Subcutaneous adipose tissue (tissue), 4 donors: ENCODE results near the gene ZNF358. TPM values are rescaled to one million over a fixed set of nuclear protein-coding genes. Genes with fewer than 3 reads are reported as not detected.

Experiments used
- small RNA-seq: library from RNA; depleted of rRNA; stranded (forward); fragments of <200 nt; gene quantifications from one replicate; pipeline ENCODE3, GENCODE V24; 2016
- total RNA-seq, 4 donors: library from RNA; depleted of rRNA; stranded (reverse); fragments of >200 nt; gene quantifications; one replicate each; pipeline ENCODE4 v1.1.0, GENCODE V29; 2016
- TF ChIP-seq, protein P1 (sequence below): fragments of 450-650 bp; IDR thresholded peaks from one replicate; pipeline ENCODE4 v1.5.1; 2016; ENCODE audit warnings: low read depth, mild to moderate bottlenecking, control low read depth, antibody characterized with exemption, moderate library complexity

Gene ZNF358
- total RNA-seq, 4 donors from 2014 or later = 39.8 to 88.7 (median 46.7) TPM

GRCh38 chr19:7558667-7559066 lies 42.8 kb downstream of the ZNF358 start:
- TF ChIP-seq, protein P1, sequence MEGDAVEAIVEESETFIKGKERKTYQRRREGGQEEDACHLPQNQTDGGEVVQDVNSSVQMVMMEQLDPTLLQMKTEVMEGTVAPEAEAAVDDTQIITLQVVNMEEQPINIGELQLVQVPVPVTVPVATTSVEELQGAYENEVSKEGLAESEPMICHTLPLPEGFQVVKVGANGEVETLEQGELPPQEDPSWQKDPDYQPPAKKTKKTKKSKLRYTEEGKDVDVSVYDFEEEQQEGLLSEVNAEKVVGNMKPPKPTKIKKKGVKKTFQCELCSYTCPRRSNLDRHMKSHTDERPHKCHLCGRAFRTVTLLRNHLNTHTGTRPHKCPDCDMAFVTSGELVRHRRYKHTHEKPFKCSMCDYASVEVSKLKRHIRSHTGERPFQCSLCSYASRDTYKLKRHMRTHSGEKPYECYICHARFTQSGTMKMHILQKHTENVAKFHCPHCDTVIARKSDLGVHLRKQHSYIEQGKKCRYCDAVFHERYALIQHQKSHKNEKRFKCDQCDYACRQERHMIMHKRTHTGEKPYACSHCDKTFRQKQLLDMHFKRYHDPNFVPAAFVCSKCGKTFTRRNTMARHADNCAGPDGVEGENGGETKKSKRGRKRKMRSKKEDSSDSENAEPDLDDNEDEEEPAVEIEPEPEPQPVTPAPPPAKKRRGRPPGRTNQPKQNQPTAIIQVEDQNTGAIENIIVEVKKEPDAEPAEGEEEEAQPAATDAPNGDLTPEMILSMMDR = no peak

DNA sequence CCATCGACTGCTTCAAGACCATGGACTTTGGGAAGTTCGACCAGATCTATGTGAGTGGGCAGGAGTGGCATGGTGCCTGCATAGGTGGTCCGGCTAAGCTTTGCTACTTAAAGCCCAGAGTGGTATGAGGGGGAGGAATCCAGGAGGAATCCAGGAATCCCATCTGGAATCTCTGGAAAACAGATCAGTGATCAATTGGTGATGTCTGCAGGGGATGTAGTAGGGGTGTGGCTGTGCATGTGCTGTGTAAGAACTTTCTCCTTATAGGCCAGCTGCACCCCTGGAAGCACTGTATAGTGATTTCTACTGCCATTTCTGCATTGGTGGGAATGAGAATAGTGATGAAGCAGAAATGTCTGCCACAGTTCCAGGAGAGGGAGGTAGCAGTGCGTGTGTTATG lies 43.2 kb downstream of the ZNF358 start:
- TF ChIP-seq, protein P1 = no peak

DNA sequence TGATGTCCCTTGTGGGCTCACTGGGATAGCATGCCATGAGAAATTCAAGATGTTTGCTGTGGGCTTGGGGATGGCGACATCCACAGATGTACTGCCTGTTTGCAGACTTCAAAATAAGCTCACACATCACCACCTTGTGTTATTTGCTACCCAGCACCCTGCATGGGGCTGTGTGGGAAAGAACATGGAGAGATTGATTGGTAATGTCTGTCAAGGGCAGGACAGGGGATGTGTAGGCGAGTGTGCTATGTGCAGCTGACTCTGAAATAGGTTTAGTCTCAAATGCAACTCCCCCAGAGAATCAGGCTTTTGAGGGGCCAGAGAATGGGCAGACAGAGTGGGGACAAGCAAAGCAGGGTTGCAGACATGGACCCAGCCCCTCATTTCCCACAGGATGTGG lies 44.4 kb downstream of the ZNF358 start:
- TF ChIP-seq, protein P1 = no peak

DNA sequence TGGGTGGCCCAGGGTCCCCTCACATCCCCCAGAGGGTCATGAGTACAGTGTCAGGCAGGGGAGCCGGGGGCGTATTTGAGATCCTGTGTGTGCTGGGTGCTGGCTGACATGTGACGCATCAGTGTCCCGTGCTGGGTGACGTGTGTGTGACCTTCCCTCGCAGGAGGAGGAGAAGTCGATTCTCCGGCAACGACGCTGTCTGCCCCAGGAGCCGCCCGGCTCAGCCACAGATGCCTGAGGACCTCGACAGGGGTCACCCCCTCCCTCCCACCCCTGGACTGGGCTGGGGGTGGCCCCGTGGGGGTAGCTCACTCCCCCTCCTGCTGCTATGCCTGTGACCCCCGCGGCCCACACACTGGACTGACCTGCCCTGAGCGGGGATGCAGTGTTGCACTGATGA lies 45.4 kb downstream of the ZNF358 start:
- TF ChIP-seq, protein P1 = no peak

DNA sequence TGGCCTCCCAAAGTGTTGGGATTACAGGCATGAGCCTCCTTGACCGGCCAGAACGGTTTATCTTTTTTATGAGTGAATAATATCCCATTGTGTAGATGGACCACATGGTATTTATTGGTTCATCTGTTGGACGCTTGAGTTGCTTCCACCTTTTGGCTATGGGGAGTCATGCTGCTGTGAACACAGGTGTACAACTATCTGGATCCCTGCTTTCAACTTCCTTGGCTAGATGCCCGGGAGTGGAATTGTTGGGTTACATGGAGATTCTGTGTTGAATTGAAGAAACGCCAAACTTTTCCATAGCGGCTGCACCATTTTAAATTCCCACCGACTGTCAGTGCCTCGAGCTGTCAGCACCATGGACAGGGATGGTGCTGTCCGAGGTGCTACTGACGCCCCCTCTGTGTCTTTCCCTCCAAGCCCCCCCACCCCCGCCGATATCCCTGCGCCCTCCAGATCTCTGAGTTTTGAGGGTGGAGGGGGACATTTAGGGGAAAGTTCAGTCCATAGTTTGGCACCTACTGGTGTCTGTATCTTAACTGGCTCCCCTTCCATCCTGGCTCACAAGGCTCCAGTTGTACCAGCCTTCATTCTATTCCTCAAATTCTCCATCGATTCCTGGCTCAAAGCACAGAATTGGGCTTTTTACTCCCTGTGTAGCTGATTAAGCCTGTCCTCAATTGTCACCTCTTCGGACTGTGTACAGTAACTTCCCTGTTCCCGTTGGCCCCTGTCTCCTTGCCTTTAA lies 46.9 kb downstream of the ZNF358 start:
- TF ChIP-seq, protein P1 = no peak

GRCh38 chr19:7564866-7565265 lies 49.0 kb downstream of the ZNF358 start:
- TF ChIP-seq, protein P1 = no peak

- TF ChIP-seq, protein P1 = no peak
These were observed 49.4 kb downstream of the ZNF358 start for GRCh38 chr19:7565332-7565731.

Small RNA genes lying within 50 kb of the gene (small RNA-seq; reads per million reads assigned to genes)
- not detected for gene AC008878.2

Other genes with a start within 250 kb of the ZNF358 start
- gene INSR, start 221.7 kb upstream of the ZNF358 start, total RNA-seq = 100 to 1,000 TPM in 2 of 4 donors, 10 to 100 TPM in 2; 66.0 to 118 (median 106) TPM
- gene ARHGEF18, start 167.2 kb upstream of the ZNF358 start, total RNA-seq = 10 to 100 TPM; 10.9 to 18.5 (median 16.9) TPM
- 10 to 100 TPM in 1 of 4 donors, 1 to 10 TPM in 3; 2.3 to 10.6 (median 6.5) TPM for gene PEX11G, start 27.1 kb upstream of the ZNF358 start, total RNA-seq
- gene MCOLN1, start 6.5 kb downstream of the ZNF358 start, total RNA-seq = 10 to 100 TPM; 28.6 to 50.8 (median 30.2) TPM
- 10 to 100 TPM; 32.4 to 75.4 (median 53.3) TPM for gene PNPLA6, start 19.6 kb downstream of the ZNF358 start, total RNA-seq
- gene CAMSAP3, start 79.8 kb downstream of the ZNF358 start, total RNA-seq = not detected
- gene XAB2, start 113.4 kb downstream of the ZNF358 start, total RNA-seq = 10 to 100 TPM; 16.1 to 40.5 (median 30.9) TPM
- 10 to 100 TPM in 3 of 4 donors, 1 to 10 TPM in 1; 8.3 to 35.4 (median 21.1) TPM for gene PET100, start 113.7 kb downstream of the ZNF358 start, total RNA-seq
- gene PCP2, start 117.6 kb downstream of the ZNF358 start, total RNA-seq = not detected
- 10 to 100 TPM; 20.2 to 62.7 (median 27.0) TPM for gene STXBP2, start 121.0 kb downstream of the ZNF358 start, total RNA-seq
- 1 to 10 TPM in 2 of 4 donors, not detected in 2; 1.5 to 1.8 TPM for gene RETN, start 152.9 kb downstream of the ZNF358 start, total RNA-seq
- 1 to 10 TPM in 3 of 4 donors, not detected in 1; 1.1 to 8.5 (median 1.3) TPM for gene MCEMP1, start 161.0 kb downstream of the ZNF358 start, total RNA-seq
- gene TRAPPC5, start 164.7 kb downstream of the ZNF358 start, total RNA-seq = 100 to 1,000 TPM in 1 of 4 donors, 10 to 100 TPM in 3; 59.9 to 114 (median 72.2) TPM
- gene FCER2, start 186.0 kb downstream of the ZNF358 start, total RNA-seq = under 1 TPM in 3 of 4 donors, not detected in 1; 0.49 to 0.88 (median 0.68) TPM
- 1 to 10 TPM; 1.7 to 4.0 (median 3.1) TPM for gene CLEC4G, start 216.0 kb downstream of the ZNF358 start, total RNA-seq
- 10 to 100 TPM; 17.5 to 24.8 (median 21.8) TPM for gene CD209, start 231.4 kb downstream of the ZNF358 start, total RNA-seq
- not detected for gene CLEC4M, start 247.1 kb downstream of the ZNF358 start, total RNA-seq